HG03196 (cell line): Measurements from ENCODE around the gene LAD1.

Experiments
- ATAC-seq: cut with Tn5 transposase; IDR thresholded peaks from one replicate; pipeline ENCODE4 v1.9.1; 2021; ENCODE audit not compliant: unreplicated experiment

Gene LAD1

DNA sequence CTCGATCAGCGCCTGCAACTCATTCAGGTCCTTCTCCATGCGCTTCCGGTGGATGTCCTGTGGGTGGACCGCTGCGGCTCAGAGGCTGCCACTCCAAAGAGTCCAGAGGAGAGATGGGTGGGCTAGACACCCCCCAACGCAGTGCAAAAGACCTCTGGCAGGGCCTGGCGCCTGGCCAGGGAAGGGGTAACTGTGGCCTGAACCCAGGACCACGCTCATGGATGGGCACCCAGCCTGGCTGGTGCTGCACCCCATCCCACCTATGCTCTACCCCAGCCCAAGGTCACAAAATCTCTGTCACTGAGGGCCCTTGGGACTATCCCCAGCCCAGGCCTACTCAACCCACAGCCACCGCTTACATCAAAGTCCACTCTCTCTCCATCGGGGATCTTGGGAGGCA is 33.9 kb downstream of the LAD1 start:
- no peak for ATAC-seq

DNA sequence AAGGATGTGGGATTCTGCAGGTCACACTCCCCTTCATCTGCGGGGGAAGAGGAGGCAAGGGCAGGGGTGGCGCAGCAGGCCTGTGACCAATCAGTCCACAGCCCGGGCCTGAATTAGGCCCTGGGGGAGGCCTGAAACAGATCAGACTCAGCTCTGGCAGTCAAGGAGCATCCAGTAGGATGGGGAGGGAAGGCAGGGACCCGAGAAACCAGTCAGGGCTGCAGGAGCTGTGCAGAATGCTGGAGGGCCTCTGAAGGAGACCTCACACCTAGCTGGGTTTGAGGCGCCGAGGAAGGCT is 34.4 kb downstream of the LAD1 start:
- ATAC-seq, result no peak

DNA sequence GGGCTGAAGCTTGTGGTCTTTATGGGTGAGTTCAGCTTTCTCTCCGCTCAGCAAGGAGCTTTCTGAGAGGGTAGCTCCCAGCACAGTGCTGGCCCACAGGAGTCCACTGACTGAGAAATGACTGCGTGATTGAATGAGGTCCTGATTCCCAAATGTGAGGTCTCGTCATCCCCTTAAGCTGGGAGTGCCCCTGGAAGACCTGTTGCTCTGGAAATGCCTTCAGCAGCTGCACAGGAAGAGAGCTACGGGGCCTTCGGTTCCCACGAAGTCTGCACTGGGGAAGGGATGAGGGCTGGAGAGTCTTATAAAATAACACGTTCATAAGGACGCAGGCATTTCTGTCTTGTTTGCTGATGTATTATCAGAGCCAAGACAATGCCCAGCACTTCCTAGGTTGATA is 35.7 kb downstream of the LAD1 start:
- ATAC-seq, result no peak

DNA sequence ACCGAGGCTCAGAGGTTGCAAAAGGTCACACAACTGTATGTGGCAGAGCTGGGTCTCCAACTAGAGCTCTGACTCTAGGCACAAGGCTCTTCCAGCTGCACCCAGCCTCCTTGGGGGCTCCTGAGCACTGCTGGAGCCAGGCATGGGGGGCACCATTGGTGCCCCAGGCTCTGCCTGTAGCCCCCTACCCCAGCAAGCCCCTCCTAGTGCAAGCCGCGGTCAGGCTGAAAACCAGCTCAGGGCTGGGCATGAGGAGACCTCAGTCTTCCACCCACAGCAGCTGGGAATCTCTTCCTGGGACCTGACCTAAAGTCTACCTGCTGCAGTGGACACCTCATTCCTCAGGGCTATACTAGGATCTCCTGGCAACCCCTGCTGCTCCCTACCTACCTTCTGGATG is 36.2 kb downstream of the LAD1 start:
- no peak for ATAC-seq

DNA sequence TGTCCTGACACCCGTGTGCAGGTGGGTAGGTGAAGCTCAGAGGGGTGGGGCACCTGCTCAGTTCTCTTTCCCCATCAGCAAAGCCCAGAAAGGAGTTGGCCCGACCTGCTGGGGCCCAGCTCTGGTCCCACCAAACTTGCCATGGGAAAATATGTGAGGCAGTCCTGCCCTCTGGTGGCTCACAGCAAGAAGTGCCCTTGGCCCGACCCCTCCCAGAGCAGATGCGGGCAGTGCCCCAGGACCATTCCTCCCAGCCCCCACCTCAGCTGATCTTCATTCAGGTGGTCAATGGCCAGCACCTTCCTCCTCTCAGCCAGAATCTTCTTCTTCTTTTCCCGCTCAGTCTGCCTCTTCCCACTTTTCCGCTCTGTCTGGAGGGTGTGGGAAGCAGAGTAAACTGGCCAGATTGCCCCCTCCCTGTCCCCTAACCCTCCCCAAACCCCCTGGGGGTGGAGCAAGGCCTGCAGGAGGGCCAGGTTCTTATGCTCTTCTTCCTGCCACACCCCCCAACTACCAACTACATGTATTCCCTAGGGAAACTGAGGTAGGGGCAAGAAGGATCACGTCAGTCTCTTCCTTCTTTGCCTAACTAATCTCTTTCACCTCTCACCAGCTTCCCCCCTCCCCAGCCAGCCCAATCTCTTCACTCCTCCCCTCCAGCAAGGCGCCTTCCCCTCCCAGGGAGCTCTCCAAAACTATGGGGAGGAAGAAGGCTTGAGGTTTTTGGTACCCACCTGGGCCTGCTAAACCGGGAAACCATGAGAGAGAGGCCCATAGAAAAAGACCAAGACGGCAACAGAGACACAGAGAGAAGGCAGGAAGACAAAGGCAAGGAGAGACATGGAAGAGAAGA is 37.2 kb downstream of the LAD1 start:
- no peak for ATAC-seq

DNA sequence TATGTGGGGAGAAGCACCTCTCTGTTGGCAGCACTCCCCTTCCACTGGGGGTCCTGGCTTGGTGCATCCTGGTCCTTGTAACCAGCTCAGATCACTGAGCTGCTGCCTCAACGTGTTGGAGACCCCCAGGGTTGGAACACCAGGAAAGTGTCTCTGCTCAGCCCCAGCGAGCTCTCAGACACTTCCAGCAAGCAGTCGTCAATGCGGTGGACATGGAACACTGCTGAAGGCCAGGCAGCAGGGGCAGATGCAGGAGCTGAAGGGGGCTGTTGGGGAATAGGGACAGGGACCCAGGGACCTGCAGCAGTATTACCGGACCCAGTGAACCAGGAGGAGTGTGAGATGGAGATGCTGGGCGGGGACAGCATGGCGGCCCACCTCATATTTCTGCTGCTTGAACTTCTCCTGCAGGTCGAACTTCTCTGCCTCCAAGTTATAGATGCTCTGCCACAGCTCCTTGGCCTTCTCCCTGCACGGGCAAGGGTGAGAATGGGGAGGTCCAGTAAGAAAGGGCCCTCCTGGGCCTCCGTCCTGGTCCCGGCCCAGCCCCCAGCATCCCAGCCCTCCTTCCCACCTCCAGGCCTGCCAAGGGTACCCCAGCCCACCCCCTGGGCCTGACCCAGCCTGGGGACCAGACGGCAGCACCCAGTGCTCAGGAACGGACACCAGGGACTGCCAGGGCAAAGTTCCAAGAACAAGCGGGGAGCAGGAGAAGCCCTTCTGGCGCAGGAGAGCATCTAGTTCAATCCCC is 38.0 kb downstream of the LAD1 start:
- no peak for ATAC-seq

DNA sequence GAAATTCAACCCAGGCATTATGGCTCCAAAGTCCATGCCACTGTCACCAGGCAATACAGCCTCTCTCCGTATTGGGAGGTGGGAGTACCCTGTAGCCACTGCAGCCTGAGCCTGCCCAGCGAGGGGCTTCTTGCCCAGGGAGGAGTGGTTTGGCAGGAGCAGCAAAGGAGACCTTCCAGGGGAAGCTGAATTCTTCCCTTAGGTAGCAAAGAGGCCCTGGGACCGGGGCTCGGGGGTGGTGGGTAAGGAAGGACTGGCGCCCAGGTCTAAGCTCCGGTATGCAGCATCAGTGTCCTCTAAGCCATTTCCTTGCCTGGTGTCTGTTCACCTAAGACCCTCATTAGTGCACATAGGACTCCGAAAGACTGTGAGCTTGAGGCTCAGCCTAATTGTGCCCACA is 38.6 kb downstream of the LAD1 start:
- ATAC-seq, result no peak

DNA sequence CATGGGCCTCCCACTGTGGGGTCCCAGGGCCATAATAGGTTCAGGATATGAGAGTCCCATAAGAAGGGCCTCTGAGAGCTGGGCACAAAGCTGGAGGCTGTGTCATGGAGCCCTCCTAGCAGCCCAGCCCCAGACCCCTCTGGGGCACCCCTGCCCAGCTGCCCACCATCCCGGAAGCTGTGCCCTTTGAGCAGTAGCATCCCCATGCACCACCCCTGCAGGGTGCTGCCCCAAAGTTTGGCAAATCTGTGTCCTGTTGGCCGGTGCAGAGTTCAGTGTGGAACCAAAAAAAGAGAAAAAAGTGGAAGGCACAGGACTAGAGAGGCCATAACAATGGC is 39.3 kb downstream of the LAD1 start:
- ATAC-seq, result no peak

DNA sequence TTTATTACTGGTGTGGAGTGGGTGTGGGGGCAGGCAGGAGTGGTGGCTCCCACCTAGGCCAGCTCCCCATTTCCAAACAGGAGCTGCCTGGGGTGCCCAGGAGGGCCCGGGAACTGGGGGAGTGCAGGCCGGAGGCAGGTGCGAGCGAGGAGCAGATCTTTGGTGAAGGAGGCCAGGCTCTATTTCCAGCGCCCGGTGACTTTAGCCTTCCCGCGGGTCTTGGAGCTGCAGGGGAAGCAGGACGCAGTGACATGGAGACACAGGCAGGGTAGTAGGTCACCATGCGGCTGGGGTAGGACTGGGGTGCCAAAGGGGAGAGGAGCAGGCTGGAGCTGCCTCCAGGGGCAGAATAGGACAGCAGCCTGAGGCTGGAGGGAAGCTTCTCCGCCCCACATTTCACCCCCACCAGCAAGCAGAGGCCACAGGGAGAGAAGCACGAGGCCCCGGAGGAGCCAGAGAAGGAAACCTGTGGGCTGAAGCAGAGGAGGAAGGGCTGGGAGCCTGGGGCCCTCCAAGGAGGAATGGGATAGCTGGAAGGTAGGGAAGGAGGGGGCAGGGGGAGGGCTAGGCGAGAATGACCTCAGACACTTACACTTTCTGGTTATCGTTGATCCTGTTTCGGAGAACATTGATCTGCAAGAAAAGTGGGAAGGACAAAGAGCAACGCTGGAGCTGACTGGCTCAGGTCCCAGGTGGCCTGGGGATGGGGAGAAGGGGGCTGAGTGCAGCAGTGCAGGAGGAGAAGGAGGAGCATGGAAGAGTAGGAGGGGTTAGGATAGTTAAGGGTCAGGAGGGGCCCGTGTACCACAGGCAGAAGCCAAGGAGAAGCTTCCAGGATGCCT is 39.9 kb downstream of the LAD1 start:
- no peak for ATAC-seq

DNA sequence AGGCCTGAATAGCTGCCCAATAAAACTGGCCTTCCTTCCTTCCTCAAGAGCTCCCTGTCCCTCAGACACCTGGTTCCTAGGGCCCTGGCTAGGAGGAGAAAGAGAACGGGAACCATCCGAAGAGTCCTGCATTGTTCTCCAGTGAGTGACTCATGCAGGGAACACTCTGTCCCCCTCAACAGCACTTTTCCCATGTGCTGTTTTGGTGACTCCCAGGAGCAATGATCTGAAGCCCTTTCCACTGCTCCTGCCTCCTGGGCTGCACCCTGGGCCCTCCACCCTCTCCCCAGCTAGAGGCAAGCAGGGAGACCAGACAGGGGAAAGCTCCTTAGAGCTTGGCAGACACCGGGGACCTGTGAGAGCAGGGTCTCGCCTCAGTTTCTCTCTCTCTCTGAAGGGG is 40.5 kb downstream of the LAD1 start:
- no peak for ATAC-seq

DNA sequence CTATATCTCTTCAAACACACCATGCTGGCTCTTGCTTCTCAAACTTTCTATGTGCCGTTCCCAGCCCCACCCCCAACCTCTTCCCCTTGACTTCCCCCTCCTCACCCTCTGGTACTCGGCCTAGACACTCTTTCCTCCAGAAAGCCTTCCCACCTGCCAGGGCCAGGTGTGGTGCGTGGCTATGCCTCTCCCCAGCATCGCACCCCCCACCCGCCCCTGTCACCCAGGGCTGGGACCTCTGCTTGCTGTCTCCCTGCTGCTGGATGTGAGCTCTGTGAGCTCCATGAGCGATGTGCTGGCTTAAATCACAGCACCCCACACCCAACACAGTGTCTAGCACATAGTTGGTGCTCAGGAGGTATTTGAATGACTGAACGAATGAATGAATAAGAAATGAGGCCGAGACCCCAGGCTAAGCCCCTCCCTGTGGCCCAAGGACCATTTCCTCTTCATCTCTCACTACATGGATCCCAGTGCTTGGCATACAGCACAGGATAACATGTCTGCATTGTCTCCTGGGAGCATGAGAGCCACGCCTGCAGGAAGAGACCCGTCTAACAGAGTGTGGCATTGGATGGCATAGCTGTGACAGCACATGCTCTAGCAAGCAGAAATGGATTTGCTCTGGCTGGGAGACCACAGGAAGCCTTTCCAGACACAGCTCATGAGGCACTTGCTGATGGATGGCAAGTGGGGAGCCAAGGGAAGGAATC is 41.3 kb downstream of the LAD1 start:
- no peak for ATAC-seq

DNA sequence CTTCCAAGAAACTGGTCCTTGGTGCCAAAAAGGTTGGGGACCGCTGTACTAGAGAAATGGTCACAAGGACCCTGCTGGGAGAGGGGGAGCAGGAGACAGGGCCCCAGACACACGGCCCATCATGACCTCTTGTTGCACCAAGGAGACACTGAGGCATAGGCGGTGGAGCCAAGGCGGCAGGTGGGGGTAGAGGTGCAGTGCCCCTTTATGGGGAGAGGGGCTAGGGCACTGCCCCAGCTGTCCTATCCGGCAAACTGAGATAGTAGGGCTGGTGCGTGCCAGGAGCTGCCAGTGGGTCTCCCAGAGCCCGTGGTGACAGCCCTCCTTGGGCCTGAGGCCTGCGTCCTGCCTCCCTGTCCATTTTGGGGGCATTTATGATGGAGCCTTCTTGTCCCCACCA is 41.9 kb downstream of the LAD1 start:
- no peak for ATAC-seq

DNA sequence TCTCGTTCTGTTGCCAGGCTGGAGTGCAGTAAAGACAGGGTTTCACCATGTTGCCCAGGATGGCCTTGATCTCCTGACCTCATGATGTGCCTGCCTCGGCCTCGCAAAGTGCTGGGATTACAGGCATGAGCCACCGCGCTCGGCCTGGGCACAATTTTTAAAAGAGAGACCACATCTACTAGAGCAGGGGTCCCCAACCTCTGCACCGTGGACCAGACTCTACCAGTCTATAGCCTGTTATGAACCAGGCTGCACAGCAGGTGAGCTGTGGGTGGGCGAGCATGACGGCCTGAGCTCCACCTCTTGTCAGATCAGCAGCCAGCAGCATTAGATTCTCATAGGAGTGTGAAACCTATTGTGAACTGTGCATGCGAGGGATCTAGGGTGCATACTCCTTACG is 42.4 kb downstream of the LAD1 start:
- ATAC-seq, result no peak

DNA sequence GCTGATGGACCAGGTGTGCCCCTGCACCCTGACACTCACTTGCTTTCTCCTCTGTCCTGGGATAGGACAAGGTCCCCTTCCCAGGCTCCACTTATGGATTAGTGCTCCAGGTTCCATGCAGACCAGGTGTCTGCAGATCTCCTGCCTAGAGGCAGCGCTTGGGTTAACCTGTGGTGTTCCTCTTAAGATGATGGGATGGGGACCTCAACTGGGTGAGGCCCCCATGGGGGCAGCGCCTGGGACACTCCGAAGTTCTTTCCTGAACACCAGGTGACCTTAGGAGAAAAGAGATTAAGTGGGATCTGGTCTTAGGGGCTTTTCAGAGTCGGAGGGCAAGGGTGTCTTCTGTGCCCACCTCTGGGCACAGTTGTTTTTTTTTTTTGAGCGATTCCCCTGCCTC is 42.9 kb downstream of the LAD1 start:
- ATAC-seq, result no peak

DNA sequence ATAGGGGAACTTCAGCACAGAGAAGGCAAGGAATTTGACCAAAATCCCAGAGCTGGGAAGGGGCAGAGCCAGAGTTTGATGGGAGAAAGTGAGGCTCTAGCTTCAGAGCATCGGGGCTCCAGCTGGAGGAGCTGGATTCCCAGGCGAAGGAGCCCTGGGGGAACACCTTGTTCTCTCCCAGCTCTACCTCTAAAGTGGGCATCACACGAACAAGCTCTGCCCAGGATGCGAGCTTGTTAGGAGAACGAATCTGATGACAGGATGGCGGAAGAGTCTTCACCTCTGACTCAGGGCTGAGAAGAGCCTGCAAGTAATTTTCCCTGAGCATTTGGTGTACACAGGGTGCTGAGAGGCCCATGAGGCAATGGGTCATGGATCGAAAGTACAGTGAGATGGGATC is 43.7 kb downstream of the LAD1 start:
- ATAC-seq, result no peak

DNA sequence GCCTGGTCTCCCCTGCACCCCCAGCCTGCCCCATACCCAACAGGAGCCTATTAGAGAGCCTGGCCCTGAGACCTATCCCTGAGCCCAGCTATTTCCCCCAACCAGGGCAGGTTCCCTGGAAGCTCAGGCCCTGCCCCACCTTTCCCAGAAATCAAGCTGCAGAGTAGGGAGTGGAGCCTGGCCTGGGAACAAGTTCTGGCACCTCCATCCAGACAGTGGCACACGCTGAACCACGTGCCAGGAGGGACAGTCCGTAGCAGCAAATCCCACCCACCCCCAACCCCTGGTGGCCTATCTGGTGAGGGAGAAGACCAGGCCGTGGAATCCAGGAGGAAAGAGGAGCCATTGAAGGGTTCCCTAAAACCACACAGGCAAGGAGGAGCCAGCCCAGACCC is 44.2 kb downstream of the LAD1 start:
- ATAC-seq, result no peak

DNA sequence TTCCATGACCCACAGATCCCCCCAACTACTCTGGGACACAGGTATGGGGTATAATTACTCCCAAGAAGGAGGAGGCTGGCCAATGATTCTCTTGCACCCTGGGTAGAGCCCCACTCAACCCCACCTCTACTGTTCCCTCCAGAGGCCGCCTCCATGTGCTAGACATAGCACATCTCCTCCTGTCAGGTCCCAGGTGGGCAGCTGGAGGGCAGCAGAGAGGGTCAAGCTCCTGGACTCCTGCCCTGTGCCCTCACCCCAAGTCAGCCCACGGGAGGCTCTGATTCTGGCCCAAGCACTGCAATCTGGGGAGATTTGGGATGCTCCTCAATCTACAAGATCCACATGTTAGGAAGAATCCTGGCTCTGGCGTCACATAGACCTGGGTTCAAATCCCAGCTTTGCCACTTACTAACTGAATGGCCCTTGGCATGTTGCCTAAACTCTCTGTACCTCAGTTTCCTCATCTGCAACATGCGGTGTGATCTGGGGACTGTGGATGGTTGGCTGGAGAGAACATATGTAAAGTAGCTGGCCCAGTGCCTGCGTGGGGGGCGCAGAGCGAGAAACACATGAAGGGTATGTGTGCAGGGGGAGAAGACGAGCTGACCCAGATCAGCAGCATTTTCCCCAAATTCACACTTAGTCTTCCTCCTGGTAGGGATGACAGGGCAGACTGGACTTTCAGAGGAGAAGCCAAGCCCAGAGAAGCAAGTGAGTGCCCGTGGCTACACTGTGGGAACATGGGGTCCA is 44.8 kb downstream of the LAD1 start:
- ATAC-seq, result no peak

DNA sequence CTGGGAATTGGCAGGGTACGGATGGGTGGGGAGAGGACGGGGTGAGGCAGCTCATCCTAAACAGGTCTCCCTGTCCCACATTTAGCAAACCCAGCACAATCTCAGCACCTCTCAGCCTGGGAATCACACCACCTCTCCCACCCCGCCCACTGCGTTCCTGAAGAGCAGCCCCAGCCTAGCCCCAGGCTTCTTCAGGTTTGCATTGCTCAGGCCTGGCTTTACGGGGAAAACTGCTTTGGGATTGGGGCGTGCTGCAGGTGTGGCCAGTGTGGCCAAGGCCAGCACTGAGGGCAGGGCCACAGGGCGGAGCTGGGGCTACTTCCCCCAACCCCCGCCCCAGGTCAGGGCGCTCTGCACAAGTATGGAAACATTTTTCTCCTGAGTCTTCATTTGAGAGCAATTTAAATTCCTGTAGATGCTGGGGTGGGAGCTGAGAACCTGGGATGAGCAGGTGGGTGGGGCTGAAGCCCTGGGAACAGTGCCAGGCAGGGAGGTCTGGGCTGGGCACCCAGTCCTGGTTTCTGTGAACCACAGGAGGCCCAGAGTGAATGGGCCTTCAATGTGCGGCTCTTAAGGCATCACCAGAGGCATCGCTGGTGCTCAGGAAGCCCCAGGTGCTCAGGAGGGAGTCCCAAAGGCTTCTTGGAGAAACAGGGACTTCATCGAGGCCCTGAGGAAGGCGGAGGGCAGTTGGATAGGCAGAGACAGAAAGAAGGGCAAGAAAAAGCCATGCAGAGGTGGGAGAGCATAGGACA is 45.8 kb downstream of the LAD1 start:
- ATAC-seq, result no peak

DNA sequence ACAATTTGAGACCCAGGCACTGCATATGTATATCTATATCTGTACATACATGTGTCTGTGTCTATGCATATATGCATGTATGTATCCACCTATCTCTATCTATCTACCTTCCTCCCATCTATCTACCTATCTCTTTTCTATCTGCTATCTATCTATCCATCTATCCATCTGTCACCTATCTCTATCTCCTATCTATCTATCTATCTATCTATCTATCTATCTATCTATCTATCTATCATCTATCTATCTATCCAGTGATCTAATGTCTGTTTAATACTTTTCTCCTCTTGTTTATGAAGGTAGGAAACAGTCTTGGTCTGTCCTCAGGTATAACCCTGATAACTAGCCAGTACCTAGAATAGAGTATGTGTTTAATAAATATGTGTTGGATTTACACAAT is 47.5 kb downstream of the LAD1 start:
- ATAC-seq, result no peak

DNA sequence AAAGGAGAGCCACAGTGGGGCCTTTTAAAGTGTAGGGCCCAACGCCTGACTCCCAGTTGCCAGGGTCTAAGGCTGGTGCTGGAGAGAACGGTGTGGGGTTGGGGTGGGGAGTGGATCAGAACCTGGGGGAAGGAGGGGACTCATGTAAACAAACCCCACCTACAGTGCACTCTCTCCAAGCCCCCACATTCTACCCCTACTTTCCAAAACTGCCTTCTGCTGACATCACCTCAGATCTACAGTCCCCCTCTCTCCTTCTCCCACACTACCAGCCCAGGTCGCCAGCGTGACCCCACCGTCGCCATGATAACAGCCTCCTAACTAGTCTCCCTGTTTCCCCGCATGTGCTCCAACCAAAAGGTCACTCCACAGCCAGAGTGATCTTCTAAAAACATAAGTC is 48.2 kb downstream of the LAD1 start:
- no peak for ATAC-seq
